Astrocyte (in vitro differentiated cells and primary cell): ENCODE measurements around the gene ZNHIT3. TPM values are rescaled to one million over a fixed set of nuclear protein-coding genes. Genes with fewer than 3 reads are reported as not detected.

Experiments
- DNase-seq: peaks from one replicate; pipeline ENCODE4 v3.0.0-alpha.2; 2010; ENCODE audit warnings: low read depth
- FAIRE-seq: peaks from 2 replicates; lab custom pipeline; 2011; peaks lifted over from hg19 to GRCh38; lab: Jason Lieb, UNC
- H2AFZ ChIP-seq: 2 replicates; pipeline ENCODE4 v1.6.0; 2012; ENCODE audit warnings: low read depth, low read length, inconsistent platforms
- H3K27ac ChIP-seq: 2 replicates; pipeline ENCODE4 v1.5.1; 2011; ENCODE audit warnings: low read depth, low read length, inconsistent platforms
- H3K27me3 ChIP-seq: 2 replicates; pipeline ENCODE4 v1.6.0; 2011; ENCODE audit warnings: low read length, inconsistent platforms; ENCODE audit not compliant: insufficient read depth
- H3K36me3 ChIP-seq: 2 replicates; pipeline ENCODE4 v1.5.1; 2011; ENCODE audit warnings: low read length, inconsistent platforms; ENCODE audit not compliant: insufficient read depth
- H3K4me1 ChIP-seq: 2 replicates; pipeline ENCODE4 v1.5.1; 2011; ENCODE audit warnings: low read length, inconsistent platforms; ENCODE audit not compliant: insufficient read depth
- H3K4me2 ChIP-seq: 2 replicates; pipeline ENCODE4 v1.6.0; 2012; ENCODE audit warnings: low read length, inconsistent platforms
- H3K4me3 ChIP-seq: 2 replicates; pipeline ENCODE4 v1.5.1; 2011; ENCODE audit warnings: low read depth, mild to moderate bottlenecking, low read length, inconsistent platforms; ENCODE audit not compliant: insufficient read depth
- H3K79me2 ChIP-seq: 2 replicates; pipeline ENCODE4 v1.6.0; 2012; ENCODE audit warnings: mild to moderate bottlenecking, low read length, inconsistent platforms; ENCODE audit not compliant: insufficient read depth
- H3K9ac ChIP-seq: 2 replicates; pipeline ENCODE4 v1.6.0; 2012; ENCODE audit warnings: mild to moderate bottlenecking, low read length, inconsistent platforms
- H3K9me3 ChIP-seq: 2 replicates; pipeline ENCODE4 v1.5.1; 2012; ENCODE audit warnings: low read depth, mild to moderate bottlenecking, low read length, inconsistent platforms; ENCODE audit not compliant: insufficient read depth
- H4K20me1 ChIP-seq: 2 replicates; pipeline ENCODE4 v1.6.0; 2012; ENCODE audit warnings: low read length, inconsistent platforms; ENCODE audit not compliant: insufficient read depth
- H3K27ac Mint-ChIP-seq: one replicate; pipeline ENCODE4 v1.8.0; 2021; ENCODE audit warnings: mild to moderate bottlenecking, mixed read lengths; ENCODE audit not compliant: unreplicated experiment
- H3K27me3 Mint-ChIP-seq: one replicate; pipeline ENCODE4 v1.8.0; 2021; ENCODE audit warnings: low read depth, mixed read lengths; ENCODE audit not compliant: unreplicated experiment
- H3K36me3 Mint-ChIP-seq: one replicate; pipeline ENCODE4 v1.8.0; 2021; ENCODE audit warnings: low read depth, mixed read lengths; ENCODE audit not compliant: unreplicated experiment
- H3K4me1 Mint-ChIP-seq: one replicate; pipeline ENCODE4 v1.8.0; 2021; ENCODE audit warnings: low read depth, mixed read lengths; ENCODE audit not compliant: unreplicated experiment
- H3K4me3 Mint-ChIP-seq: one replicate; pipeline ENCODE4 v1.8.0; 2021; ENCODE audit warnings: mild to moderate bottlenecking, moderate library complexity, mixed read lengths; ENCODE audit not compliant: unreplicated experiment
- H3K9me3 Mint-ChIP-seq: one replicate; pipeline ENCODE4 v1.8.0; 2021; ENCODE audit warnings: mild to moderate bottlenecking, mixed read lengths; ENCODE audit not compliant: unreplicated experiment
- CTCF ChIP-seq: IDR thresholded peaks from 2 replicates; pipeline ENCODE4 v1.5.1; 2011; ENCODE audit warnings: low read depth, mild to moderate bottlenecking, inconsistent platforms, low read length, moderate library complexity; ENCODE audit not compliant: insufficient read depth
- EZH2 ChIP-seq: IDR thresholded peaks from 2 replicates; pipeline ENCODE4 v1.6.1; 2012; ENCODE audit warnings: mild to moderate bottlenecking, low read length, inconsistent platforms; ENCODE audit not compliant: insufficient read depth
- total RNA-seq: library from RNA; stranded (reverse); gene quantifications from 2 replicates; pipeline ENCODE4 v1.2.1, GENCODE V29; 2021

Gene ZNHIT3
- total RNA-seq, 1 donor from 2014 or later = 29.4 TPM

GRCh38 chr17:36535669-36536081 is 49.2 kb downstream of the ZNHIT3 start:
- TF ChIP-seq EZH2 (no peak), CTCF (no peak)
- Histone ChIP-seq H3K4me2 (peak overlapping the region; percentile 97), H3K9me3 (no peaks in the 10 kb centered on the region), H3K9ac (peak overlapping the region; percentile 93), H3K4me1 (peaks cover 11% of the 10 kb centered on the region), H4K20me1 (no peaks in the 10 kb centered on the region), H3K4me3 (peak overlapping the region; percentile 75), H3K79me2 (peaks cover 45% of the 10 kb centered on the region), H3K36me3 (peaks cover 17% of the 10 kb centered on the region), H2AFZ (peak overlapping the region; percentile 81), H3K27ac (peak overlapping the region; percentile 93), H3K27me3 (no peaks in the 10 kb centered on the region)
- H3K4me1 Mint-ChIP-seq = peaks cover 4% of the 10 kb centered on the region
- peak overlapping the region; percentile 97 for H3K27ac Mint-ChIP-seq
- no peaks in the 10 kb centered on the region for H3K9me3 Mint-ChIP-seq
- FAIRE-seq = no peak
- H3K36me3 Mint-ChIP-seq = peaks cover 11% of the 10 kb centered on the region
- no peaks in the 10 kb centered on the region for H3K27me3 Mint-ChIP-seq
- no peak for DNase-seq
- peak overlapping the region; percentile 96 for H3K4me3 Mint-ChIP-seq

GRCh38 chr17:36540696-36541095 is 54.2 kb downstream of the ZNHIT3 start:
- H3K36me3 ChIP-seq = peaks cover 13% of the 10 kb centered on the region
- DNase-seq (no peak), FAIRE-seq (no peak)
- H3K4me1 ChIP-seq = no peaks in the 10 kb centered on the region
- no peak overlapping the region for H3K4me3 Mint-ChIP-seq
- H3K27ac ChIP-seq = no peak overlapping the region
- no peak overlapping the region for H2AFZ ChIP-seq
- no peak overlapping the region for H3K4me2 ChIP-seq
- peaks cover 53% of the 10 kb centered on the region for H3K79me2 ChIP-seq
- TF ChIP-seq CTCF (no peak), EZH2 (no peak)
- H3K27me3 ChIP-seq = no peaks in the 10 kb centered on the region
- no peaks in the 10 kb centered on the region for H3K4me1 Mint-ChIP-seq
- no peaks in the 10 kb centered on the region for H3K27me3 Mint-ChIP-seq
- H3K36me3 Mint-ChIP-seq = peaks cover 5% of the 10 kb centered on the region
- H3K9ac ChIP-seq = no peak overlapping the region
- no peak overlapping the region for H3K4me3 ChIP-seq
- no peak overlapping the region for H3K27ac Mint-ChIP-seq
- peaks cover 1% of the 10 kb centered on the region for H4K20me1 ChIP-seq
- H3K9me3 Mint-ChIP-seq = no peaks in the 10 kb centered on the region
- no peaks in the 10 kb centered on the region for H3K9me3 ChIP-seq

- Histone ChIP-seq H3K9ac (no peak overlapping the region), H4K20me1 (peaks cover 22% of the 10 kb centered on the region), H3K4me3 (no peak overlapping the region), H3K4me1 (peaks cover 6% of the 10 kb centered on the region), H2AFZ (no peak overlapping the region), H3K9me3 (no peaks in the 10 kb centered on the region), H3K27me3 (no peaks in the 10 kb centered on the region), H3K36me3 (peaks cover 7% of the 10 kb centered on the region), H3K27ac (no peak overlapping the region), H3K4me2 (no peak overlapping the region), H3K79me2 (peaks cover 55% of the 10 kb centered on the region)
- peak overlapping the region; percentile 93 for H3K4me3 Mint-ChIP-seq
- H3K4me1 Mint-ChIP-seq = peaks cover 3% of the 10 kb centered on the region
- no peaks in the 10 kb centered on the region for H3K9me3 Mint-ChIP-seq
- no peak for TF ChIP-seq EZH2
- TF ChIP-seq CTCF = no peak
- DNase-seq = no peak
- H3K27ac Mint-ChIP-seq = no peak overlapping the region
- no peak for FAIRE-seq
- H3K27me3 Mint-ChIP-seq = no peaks in the 10 kb centered on the region
- H3K36me3 Mint-ChIP-seq = peaks cover 5% of the 10 kb centered on the region
Observed at GRCh38 chr17:36542755-36543154, 56.3 kb downstream of the ZNHIT3 start.
